Liver (tissue), 9 donors: ENCODE results near the gene SLC45A1. TPM values are rescaled to one million over a fixed set of nuclear protein-coding genes. Genes with fewer than 3 reads are reported as not detected.

Experiments
- DNase-seq: peaks from one replicate; pipeline ENCODE4 v3.0.0-alpha.2; 2017; ENCODE audit warnings: low spot score
- H3K27ac ChIP-seq, 2 donors: one replicate each; pipeline ENCODE4 v1.7.0; 2013; ENCODE audit warnings: inconsistent platforms in 2 of 2, low read length in 2 of 2, control low read depth in 1 of 2, low read depth in 1 of 2, mild to moderate bottlenecking in 1 of 2
- H3K27me3 ChIP-seq, 4 donors: one replicate each; pipeline versions ENCODE4 v1.6.1 to v1.7.0; 2013; ENCODE audit warnings: low read length in 3 of 4, inconsistent platforms in 1 of 4, mild to moderate bottlenecking in 1 of 4, moderate library complexity in 1 of 4; ENCODE audit not compliant: control insufficient read depth in 4 of 4, insufficient read depth in 4 of 4
- H3K36me3 ChIP-seq, 4 donors: one replicate each; pipeline versions ENCODE4 v1.6.1 to v1.7.0; 2013; ENCODE audit warnings: low read length in 3 of 4, mild to moderate bottlenecking in 3 of 4, low read depth in 1 of 4, moderate library complexity in 1 of 4; ENCODE audit not compliant: control insufficient read depth in 4 of 4, insufficient read depth in 3 of 4
- H3K4me1 ChIP-seq, 4 donors: one replicate each; pipeline versions ENCODE4 v1.6.1 to v1.7.0; 2013; ENCODE audit warnings: low read length in 3 of 4, mild to moderate bottlenecking in 3 of 4, moderate library complexity in 1 of 4; ENCODE audit not compliant: control insufficient read depth in 4 of 4, insufficient read depth in 4 of 4
- H3K4me3 ChIP-seq, 3 donors: one replicate each; pipeline versions ENCODE4 v1.6.1 to v1.7.0; 2013; ENCODE audit warnings: low read length in 3 of 3, control low read depth in 1 of 3, low read depth in 1 of 3, mild to moderate bottlenecking in 1 of 3
- H3K9ac ChIP-seq, 2 donors: one replicate each; pipeline ENCODE4 v1.7.0; 2013; ENCODE audit warnings: low read length in 2 of 2, mild to moderate bottlenecking in 2 of 2, moderate library complexity in 2 of 2, control low read depth in 1 of 2, low read depth in 1 of 2
- H3K9me3 ChIP-seq, 4 donors: one replicate each; pipeline versions ENCODE4 v1.6.1 to v1.7.0; 2013; ENCODE audit warnings: low read length in 3 of 4; ENCODE audit not compliant: control insufficient read depth in 4 of 4
- EGR1 ChIP-seq, 2 donors: IDR thresholded peaks; 2 replicates each; pipeline ENCODE4 v1.6.1; 2016 to 2018; ENCODE audit warnings: antibody characterized with exemption in 2 of 2, low read depth in 2 of 2
- FOXA1 ChIP-seq: IDR thresholded peaks from 2 replicates; pipeline ENCODE4 v1.6.1; 2016; ENCODE audit warnings: antibody characterized with exemption
- FOXA2 ChIP-seq: IDR thresholded peaks from 2 replicates; pipeline ENCODE4 v1.6.1; 2016; ENCODE audit warnings: antibody characterized with exemption
- GABPA ChIP-seq, 2 donors: IDR thresholded peaks in 1 of 2; conservative IDR thresholded peaks in 1 of 2; 2 replicates each; pipeline ENCODE4 v1.6.1; 2016; ENCODE audit warnings: antibody characterized with exemption in 2 of 2, mild to moderate bottlenecking in 1 of 2, moderate library complexity in 1 of 2
- HNF4A ChIP-seq, 2 donors: conservative IDR thresholded peaks; 2 replicates each; pipeline ENCODE4 v1.6.1; 2016; ENCODE audit warnings: antibody characterized with exemption in 2 of 2, mild to moderate bottlenecking in 2 of 2
- HNF4G ChIP-seq: IDR thresholded peaks from 2 replicates; pipeline ENCODE4 v1.6.1; 2016; ENCODE audit warnings: antibody characterized with exemption
- JUND ChIP-seq, 2 donors: IDR thresholded peaks; 2 replicates each; pipeline ENCODE4 v1.6.1; 2016; ENCODE audit warnings: antibody characterized with exemption in 2 of 2
- MAX ChIP-seq: IDR thresholded peaks from 2 replicates; pipeline ENCODE4 v1.6.1; 2016; ENCODE audit warnings: antibody characterized with exemption
- NR2F2 ChIP-seq: IDR thresholded peaks from 2 replicates; pipeline ENCODE4 v1.6.1; 2016; ENCODE audit warnings: antibody characterized with exemption
- RAD21 ChIP-seq, 2 donors: IDR thresholded peaks; 2 replicates each; pipeline ENCODE4 v1.6.1; 2016; ENCODE audit warnings: antibody characterized with exemption in 2 of 2, mild to moderate bottlenecking in 2 of 2
- REST ChIP-seq: IDR thresholded peaks from 2 replicates; pipeline ENCODE4 v1.6.1; 2016; ENCODE audit warnings: antibody characterized with exemption, mild to moderate bottlenecking
- RXRA ChIP-seq, 2 donors: IDR thresholded peaks; 2 replicates each; pipeline ENCODE4 v1.6.1; 2017 to 2018; ENCODE audit warnings: antibody characterized with exemption in 2 of 2, mild to moderate bottlenecking in 1 of 2
- SP1 ChIP-seq: IDR thresholded peaks from 2 replicates; pipeline ENCODE4 v1.6.1; 2018; ENCODE audit warnings: antibody characterized with exemption, mild to moderate bottlenecking
- TAF1 ChIP-seq: conservative IDR thresholded peaks from 2 replicates; pipeline ENCODE4 v1.6.1; 2016; ENCODE audit warnings: antibody characterized with exemption, mild to moderate bottlenecking
- YY1 ChIP-seq: IDR thresholded peaks from 2 replicates; pipeline ENCODE4 v1.6.1; 2016; ENCODE audit warnings: antibody characterized with exemption, mild to moderate bottlenecking
- ZBTB33 ChIP-seq: IDR thresholded peaks from 2 replicates; pipeline ENCODE4 v1.6.1; 2016; ENCODE audit warnings: antibody characterized with exemption
- WGBS: extraction: QIAGEN DNeasy Blood & Tissue Kit; methylation state at CpG from one replicate; pipeline ENCODE4 v1.1.7; 2013; 5-methylcytosine and 5-hydroxymethylcytosine counted together
- polyA plus RNA-seq, 2 donors: library from polyadenylated mRNA; stranded (reverse) in 1 of 2; unstranded in 1 of 2; fragments of 200-250 nt in 1 of 2; fragments of >200 nt in 1 of 2; fragmentation: Nextera tagmentation in 1 of 2; extraction: Ambion mirVana in 1 of 2; gene quantifications; one replicate each; pipeline versions ENCODE4 v1.2.1 to v1.2.3, GENCODE V29; 2013 to 2015
- total RNA-seq, 2 donors: library from RNA; depleted of rRNA; stranded (reverse); fragments of >200 nt; gene quantifications; one replicate each; pipeline ENCODE4 v1.2.3, GENCODE V29; 2014
- TF ChIP-seq, protein P1 (sequence below): IDR thresholded peaks from 2 replicates; pipeline ENCODE4 v1.6.1; 2016; ENCODE audit warnings: antibody characterized with exemption
- TF ChIP-seq, protein P2 (sequence below): fragments of 150-350 bp; IDR thresholded peaks from 2 replicates; pipeline ENCODE4 v1.5.1; 2017; ENCODE audit warnings: improper control_type of control experiment, low read depth, low read length; ENCODE audit not compliant: missing input control
- donor health status: healthy.
- donor health status: healthy.
- donor health status: healthy.
- donor health status: healthy.
- donor health status: healthy.

Gene SLC45A1
- under 1 TPM in 1 of 2 donors, not detected in 1; 0.08 TPM for total RNA-seq
- polyA plus RNA-seq = under 1 TPM; 0.14 to 0.29 TPM

- 20% methylated on average over 75 of the region's 75 CpGs for WGBS
- TF ChIP-seq HNF4G (no peak), REST (no peak), FOXA1 (no peak), HNF4A (conservative IDR thresholded peaks at IDR 0.05) (no peak), FOXA2 (no peak), JUND (IDR thresholded peaks at IDR 0.05) (no peak), ZBTB33 (no peak), GABPA (IDR thresholded peaks at IDR 0.05 in 1 of 2, conservative IDR thresholded peaks at IDR 0.05 in 1 of 2) (no peak), RAD21 (IDR thresholded peaks at IDR 0.05) (no peak)
- TF ChIP-seq, protein P1, sequence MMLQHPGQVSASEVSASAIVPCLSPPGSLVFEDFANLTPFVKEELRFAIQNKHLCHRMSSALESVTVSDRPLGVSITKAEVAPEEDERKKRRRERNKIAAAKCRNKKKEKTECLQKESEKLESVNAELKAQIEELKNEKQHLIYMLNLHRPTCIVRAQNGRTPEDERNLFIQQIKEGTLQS = no peak
- peak within 1 kb of the TSS in 1 of 3 donors; percentile 51 for H3K4me3 ChIP-seq
- H3K27ac ChIP-seq = no peak within 1 kb of the TSS
- no peaks in the 10 kb centered on the region for H3K9me3 ChIP-seq
- H3K27me3 ChIP-seq = no peaks in the 10 kb centered on the region
- DNase-seq = no peak
- peaks cover 0 to 2% (median 0%) of the 10 kb centered on the region in 4 donors for H3K36me3 ChIP-seq
- H3K9ac ChIP-seq = no peak within 1 kb of the TSS
- H3K4me1 ChIP-seq = peaks cover 11 to 40% (median 25%) of the 10 kb centered on the region in 4 donors
Observed at GRCh38 chr1:8317647-8318381, at the start of gene SLC45A1. Gene SLC45A1 (plus strand): TSS chr1:8318114. CDS start chr1:8324330, 6,216 bp downstream.

GRCh38 chr1:8273036-8273435 is 44.9 kb upstream of the SLC45A1 start:
- Histone ChIP-seq H3K36me3 (no peaks in the 10 kb centered on the region), H3K4me3 (no peak overlapping the region), H3K27ac (no peak overlapping the region), H3K9ac (no peak overlapping the region), H3K27me3 (no peaks in the 10 kb centered on the region), H3K9me3 (no peaks in the 10 kb centered on the region), H3K4me1 (peaks cover 0 to 1% (median 0%) of the 10 kb centered on the region in 4 donors)
- WGBS = 69% methylated on average over 4 of the region's 4 CpGs
- no peak for DNase-seq
- TF ChIP-seq RXRA (IDR thresholded peaks at IDR 0.05) (no peak), RAD21 (IDR thresholded peaks at IDR 0.05) (no peak), SP1 (no peak), ZBTB33 (no peak), NR2F2 (no peak), FOXA1 (no peak), GABPA (IDR thresholded peaks at IDR 0.05 in 1 of 2, conservative IDR thresholded peaks at IDR 0.05 in 1 of 2) (no peak), YY1 (no peak), TAF1 (no peak), EGR1 (IDR thresholded peaks at IDR 0.05; ENCODE audit: low read depth in 2 of 2) (no peak), JUND (IDR thresholded peaks at IDR 0.05) (no peak), MAX (no peak)
- TF ChIP-seq, protein P2, sequence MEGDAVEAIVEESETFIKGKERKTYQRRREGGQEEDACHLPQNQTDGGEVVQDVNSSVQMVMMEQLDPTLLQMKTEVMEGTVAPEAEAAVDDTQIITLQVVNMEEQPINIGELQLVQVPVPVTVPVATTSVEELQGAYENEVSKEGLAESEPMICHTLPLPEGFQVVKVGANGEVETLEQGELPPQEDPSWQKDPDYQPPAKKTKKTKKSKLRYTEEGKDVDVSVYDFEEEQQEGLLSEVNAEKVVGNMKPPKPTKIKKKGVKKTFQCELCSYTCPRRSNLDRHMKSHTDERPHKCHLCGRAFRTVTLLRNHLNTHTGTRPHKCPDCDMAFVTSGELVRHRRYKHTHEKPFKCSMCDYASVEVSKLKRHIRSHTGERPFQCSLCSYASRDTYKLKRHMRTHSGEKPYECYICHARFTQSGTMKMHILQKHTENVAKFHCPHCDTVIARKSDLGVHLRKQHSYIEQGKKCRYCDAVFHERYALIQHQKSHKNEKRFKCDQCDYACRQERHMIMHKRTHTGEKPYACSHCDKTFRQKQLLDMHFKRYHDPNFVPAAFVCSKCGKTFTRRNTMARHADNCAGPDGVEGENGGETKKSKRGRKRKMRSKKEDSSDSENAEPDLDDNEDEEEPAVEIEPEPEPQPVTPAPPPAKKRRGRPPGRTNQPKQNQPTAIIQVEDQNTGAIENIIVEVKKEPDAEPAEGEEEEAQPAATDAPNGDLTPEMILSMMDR = no peak
